ENCODE data around the gene PRKAR1B.

Gene PRKAR1B

DNA sequence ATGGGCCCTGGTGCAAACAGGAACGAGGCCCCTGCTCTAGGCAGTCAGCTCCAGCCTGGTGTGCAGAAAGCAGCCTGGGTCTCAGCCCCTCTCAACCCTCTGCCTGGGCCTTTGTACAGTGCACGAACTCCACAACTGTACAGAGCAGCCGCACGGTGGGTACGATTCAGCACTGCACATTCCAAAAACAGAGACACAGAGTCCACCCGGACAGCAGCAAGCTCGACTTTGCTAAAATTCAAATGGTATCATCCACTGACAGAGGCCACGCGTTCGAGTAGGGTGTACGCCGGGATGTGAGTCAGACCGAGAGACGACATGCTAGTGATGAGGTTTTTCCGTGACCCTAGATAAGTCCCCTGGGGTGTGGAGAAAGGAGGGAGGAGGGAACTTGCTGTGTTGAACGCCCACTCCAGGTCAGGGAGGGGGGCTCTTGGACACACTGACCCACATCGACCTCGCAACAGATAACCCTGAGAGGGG, 141.8 kb downstream of the PRKAR1B start:
- DNase-seq: no peak

DNA sequence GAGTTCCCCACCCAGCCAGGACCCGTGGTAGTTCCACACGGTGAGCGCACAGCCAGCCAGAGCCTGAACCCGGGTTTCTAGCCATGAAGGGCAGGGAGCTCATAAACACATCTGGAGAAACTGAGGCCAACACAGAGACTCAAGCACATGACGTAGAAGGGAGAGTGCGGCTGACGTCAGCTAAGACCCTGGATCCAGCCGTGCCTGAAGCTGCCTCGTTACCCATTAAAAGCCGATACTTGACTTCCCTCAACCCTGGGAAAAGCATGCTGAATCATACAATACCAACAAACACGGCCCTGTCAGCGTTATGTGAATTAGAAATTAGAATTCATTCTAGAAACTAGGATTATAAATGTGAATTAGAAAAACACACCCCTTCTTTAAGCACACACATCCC, 142.3 kb downstream of the PRKAR1B start:
- no peak for DNase-seq

DNA sequence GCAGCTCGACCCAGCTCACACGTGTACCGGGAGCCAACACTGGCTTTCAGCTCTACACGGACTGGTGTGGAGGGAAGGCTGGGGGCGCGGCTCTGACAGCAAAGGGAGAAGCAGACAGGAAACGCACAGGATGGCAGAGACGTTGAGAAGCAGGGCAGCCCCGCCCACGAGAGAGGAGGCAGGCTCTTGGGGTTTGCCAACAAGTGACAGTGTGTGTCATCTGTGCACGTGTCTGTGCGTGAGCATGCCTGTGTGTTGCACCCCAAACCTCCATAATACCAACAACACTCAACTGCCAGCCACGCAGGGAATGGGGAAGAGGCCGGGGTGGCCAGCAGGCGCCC, 143.0 kb downstream of the PRKAR1B start:
- DNase-seq: peak; percentile 53

DNA sequence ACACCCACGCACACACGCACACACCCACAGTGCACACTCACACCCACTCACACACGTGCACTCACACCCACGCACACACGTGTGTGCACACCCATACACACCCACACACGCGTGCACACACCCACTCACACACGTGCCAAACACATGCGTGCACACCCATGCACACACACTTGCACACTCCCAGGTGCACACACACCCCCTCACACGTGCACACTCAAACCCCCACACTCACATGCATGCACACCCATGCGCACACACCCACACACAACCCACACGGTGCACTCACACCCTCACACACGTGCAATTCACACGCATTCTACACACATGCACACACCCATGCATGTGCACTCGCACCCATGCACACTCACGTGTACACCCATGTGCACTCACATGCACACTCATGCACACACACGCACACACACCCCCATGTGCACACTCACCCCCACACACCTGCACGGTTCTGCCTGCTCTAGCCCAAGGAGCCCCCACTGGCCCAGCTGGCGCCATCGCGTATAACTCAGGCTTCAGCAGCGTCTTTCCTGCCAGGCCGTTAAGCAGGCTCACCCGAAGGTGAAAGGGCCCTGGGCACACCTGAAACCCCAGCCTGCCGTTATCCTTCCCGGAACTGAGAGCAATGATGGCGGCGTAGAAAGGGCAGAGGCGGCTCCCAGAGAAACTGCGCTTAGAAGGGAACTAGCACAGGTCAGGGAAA, 143.5 kb downstream of the PRKAR1B start:
- no peak for DNase-seq

DNA sequence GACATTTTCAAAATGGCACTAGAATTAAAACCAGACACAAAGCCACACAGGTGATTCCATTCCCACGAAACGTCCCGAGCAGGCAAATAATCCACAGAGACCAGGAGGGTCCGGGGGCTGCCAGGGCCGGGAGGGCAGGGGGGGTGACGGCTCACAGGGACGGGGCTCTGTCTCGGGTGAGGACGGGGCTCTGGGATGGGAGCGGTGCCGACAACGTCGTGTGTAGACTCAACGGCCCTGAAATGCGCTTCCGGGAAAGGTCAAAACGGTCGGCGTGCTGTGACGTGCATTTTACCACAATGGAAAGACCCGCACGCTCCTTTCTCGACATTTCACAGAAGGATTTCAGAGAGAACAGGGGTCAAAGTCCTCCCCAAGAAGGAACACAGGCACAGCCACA, 144.2 kb downstream of the PRKAR1B start:
- DNase-seq: no peak

DNA sequence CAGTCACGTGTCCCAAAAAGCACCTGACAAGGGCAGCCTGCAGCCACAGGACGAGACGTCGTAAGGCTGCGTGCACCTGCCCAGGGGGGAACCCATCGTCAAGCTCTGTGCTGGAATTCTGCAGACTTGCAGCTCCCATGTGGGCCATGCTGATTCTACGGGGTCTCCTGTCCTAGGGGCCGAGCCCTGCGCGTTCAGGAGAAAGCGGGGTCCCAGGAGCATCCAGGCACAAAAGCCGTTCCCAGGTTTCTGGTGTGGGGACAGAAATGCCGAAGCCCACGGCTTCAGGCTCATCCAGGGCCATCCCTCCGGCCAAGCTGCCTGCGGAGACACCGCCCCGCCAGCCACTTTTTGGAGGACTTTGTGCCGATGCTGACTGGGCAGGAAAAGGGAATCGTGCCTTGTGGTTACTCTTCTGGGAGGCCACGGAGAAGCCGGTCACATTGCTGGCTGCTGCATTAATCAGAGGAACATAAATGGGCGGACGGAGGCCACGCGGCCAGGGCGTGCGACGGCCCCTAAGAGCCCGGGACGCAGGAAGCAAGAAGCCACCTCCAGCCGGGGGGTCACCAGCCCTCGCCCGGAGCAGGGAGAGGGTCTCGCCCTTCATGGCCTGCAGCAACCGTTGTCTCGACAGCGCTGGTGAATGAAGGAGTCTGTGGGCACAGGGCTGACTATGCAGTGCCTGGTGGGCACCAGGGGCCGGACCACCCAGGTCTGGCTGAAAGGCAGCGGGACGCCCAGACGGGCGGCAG, 144.8 kb downstream of the PRKAR1B start:
- DNase-seq: no peak

DNA sequence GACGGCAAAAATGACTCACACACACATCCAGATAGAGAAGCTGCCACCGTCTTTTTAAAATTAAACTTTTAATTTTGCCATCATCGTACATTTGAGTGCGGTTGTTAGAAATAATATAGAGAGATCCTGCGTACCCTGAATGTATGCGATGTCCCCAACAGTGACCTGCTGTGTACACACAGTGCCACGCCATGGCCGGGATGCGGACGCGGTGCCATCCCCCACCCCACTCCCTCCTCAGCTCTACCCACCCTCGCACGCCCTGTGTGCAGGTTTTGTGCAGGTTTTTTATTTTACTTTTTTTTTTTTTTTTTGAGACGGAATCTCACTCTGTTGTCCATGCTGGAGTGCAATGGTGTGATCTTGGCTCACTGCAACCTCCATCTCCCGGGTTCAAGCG, 148.7 kb downstream of the PRKAR1B start:
- no peak for DNase-seq

DNA sequence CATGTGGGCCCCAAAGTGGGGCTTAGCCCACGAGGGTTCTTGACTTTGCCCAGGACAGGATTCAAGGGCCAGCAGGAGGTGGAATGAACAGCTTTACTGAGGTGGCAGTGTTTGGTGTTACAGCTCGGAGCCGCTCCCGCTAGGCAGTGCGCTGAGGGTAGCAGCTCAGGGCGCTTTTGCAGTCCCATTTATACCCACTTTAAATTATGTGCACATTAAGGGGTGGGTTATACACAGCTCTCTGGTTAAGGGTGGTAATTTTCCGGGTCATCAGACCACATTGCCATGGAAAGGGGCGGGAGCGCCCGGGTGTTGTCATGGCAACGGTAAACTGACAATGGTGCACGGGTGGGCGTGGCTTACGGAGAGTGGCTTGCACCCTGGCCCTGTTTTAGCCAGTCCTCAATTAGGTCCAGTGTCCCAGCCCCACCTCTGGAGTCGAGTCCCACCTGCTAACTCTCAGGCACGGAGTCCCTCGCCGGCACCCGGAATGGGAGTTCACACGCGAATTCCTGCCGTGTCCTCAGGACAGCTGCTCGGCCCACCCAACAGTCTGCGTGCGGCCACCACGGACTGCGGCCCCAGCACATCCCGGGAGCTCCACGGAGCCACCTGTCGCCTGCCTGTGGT, 149.2 kb downstream of the PRKAR1B start:
- DNase-seq: no peak

DNA sequence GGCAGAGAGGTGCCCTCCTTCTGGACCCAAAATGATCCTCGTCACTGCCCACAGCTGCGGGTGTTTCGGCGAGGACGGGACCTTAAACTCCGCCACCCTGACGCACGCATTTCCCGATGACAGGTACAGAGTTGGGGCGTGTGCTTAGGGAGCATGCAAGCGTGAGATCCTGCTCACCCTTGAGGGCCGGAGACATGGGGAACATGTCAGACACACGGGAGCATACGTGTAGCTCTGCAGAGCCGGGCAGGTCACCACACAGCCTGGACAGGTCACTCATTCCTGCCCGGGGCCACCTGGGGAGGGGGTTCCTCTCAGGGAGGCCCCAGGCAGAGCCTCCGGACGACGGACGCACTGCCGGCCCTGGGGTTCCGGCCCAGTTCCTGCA, 149.8 kb downstream of the PRKAR1B start:
- no peak for DNase-seq

DNA sequence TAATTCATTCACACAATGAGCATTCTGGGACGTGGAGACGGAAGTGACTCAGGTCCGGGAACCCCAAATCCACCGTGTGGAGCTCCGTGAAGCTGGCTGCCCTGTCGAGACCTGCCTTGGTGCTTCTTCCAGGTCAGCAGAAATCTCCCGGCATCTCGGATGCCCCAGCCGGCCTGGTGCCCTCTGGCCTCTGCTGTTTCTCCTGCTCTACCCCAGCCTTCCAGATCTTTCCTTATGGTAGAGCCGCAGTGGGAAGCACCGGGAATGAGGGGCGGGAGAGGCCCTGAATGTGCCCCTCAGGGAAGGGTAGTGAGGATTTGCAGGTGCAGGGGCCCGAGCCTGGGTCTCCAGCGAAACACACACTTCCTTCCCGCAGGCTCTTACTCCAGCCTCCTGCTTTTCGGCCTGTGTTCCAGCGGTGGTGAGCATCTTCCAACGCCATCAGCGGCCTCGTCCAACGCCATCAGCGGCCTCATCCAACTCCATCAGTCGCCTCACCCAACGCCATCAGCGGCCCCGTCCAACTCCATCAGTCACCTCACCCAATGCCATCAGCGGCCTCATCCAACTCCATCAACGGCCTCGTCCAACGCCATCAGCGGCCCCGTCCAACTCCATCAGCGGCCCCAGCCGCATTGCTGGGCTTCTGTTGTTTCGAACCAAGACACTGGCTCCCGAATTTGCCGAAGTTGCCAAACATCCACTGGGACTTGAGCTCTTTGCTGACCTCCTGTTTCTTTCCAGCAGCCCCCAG, 150.4 kb downstream of the PRKAR1B start:
- no peak for DNase-seq

DNA sequence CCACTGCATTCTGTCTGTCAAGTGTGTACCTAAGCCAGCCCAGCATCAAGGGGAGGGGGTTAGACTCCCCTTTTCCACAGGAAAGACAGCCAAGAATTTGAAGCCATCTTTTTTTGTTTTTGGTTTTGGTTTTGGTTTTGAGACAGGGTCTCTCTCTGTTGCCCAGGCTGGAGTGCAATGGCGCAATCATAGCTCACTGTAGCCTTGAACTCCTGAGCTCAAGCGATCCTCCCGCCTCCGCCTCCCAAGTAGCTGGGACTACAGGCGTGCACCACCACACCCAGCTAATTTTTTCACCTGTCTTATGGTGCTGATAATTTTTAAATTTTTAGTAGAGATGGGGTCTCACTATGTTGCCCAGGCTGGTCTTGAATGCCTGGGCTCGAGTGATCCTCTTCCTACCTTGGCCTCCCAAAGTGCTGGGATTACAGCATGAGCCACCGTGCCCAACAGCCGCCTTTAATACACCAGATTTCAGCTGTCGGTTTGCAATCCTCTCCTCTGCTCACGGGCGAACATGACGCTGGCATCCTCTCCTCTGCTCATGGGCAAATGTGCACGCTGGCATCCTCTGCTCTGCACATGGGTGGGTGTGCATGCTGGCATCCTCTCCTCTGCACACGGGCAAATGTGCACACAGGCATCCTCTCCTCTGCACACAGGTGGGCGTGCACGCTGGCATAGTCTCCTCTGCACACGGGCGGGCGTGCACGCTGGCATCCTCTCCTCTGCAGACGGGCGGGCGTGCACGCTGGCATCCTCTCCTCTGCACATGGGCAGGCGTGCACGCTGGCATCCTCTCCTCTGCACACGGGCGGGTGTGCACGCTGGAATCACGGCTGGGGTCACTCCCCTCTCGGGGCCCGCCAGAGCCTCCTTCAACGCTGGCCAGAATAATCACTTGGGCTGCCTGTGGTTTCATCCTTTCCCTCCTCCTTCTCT, 151.4 kb downstream of the PRKAR1B start:
- no peak for DNase-seq

DNA sequence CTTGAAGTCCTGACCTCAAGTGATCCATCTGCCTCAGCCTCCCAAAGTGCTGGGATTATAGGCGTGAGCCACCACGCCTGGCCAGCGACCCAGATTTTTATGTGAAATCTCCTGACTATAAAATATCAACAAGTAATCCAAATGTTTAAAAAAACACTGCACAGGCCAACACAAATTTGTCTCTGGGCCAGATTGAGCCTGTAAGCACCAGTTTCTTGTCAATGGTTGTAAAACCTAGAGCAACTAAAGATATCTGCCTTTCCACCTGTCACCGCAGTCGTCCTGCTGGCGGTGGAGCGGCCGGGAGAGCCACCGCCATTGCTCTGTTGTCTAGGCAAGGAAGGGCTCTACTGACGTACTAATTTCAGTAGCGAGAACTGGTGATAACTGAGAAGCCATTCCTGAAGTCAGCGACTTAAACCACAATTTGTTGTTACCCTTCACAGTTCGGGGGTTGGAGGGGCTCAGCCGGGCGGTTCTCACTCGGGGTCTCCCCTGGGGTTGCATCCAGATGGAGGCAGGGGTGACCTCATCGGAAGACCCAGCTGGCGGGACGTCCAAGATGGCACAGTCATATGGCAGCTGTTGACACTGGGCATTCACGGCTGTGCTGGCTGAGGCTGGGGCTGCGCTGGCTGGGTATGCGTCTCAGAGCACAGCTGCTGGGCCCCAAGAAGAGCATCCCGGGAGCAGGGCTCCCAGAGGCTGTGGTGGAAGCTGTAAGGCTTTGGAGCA, 152.3 kb downstream of the PRKAR1B start:
- no peak for DNase-seq

DNA sequence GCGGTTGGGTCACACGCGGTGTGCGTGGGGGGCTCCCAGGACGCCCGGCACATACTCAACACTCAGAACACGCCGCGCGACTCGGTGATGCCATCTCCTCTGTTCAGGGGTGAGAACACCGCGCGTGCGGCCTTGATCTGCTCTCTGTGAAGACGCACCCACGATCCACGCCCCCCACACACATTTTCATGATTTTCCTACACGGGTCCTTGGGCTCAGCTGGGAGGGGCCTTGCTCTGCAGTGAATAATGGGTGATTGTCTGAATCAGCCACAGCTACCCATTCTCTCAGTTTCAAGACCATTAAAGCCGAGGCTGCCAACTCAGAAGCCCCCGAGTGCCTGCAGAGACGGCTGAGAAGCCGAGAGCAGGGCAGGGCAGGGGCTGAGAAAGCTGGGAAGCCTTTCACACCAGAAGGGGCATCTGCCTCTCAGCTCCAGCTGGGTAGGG, 153.1 kb downstream of the PRKAR1B start:
- no peak for DNase-seq

DNA sequence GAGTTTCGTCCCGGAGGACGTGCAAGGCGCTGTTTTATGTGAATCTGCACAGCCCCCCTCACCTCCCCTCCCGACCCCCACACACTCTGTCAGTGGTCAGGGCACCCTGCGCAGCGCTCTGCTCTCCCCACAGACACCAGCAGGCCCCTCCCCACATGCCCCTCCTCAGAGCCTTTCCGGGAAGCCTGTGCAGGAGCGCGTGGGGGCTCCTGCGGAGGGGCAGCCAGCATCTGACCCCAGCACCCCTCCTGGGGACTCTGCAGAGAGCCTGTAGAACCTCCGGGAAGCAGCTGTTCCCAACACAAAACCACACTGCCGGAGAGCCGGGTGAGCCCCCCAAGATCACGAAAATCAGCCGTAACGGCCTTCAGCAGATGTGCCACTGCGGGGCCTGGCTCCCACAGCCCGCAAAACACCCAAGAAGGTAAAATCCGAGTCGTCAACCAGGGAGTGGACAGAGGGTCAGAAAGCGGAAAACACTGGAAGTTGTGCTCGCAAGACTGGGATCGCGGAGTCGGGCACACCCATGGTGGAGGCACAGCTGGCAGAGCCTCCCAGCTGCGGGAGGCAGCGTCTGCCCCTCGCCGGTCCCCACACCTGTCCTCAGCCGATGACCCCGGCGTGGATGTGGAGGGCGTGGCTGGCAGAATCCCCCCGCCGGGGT, 153.7 kb downstream of the PRKAR1B start:
- no peak for DNase-seq

DNA sequence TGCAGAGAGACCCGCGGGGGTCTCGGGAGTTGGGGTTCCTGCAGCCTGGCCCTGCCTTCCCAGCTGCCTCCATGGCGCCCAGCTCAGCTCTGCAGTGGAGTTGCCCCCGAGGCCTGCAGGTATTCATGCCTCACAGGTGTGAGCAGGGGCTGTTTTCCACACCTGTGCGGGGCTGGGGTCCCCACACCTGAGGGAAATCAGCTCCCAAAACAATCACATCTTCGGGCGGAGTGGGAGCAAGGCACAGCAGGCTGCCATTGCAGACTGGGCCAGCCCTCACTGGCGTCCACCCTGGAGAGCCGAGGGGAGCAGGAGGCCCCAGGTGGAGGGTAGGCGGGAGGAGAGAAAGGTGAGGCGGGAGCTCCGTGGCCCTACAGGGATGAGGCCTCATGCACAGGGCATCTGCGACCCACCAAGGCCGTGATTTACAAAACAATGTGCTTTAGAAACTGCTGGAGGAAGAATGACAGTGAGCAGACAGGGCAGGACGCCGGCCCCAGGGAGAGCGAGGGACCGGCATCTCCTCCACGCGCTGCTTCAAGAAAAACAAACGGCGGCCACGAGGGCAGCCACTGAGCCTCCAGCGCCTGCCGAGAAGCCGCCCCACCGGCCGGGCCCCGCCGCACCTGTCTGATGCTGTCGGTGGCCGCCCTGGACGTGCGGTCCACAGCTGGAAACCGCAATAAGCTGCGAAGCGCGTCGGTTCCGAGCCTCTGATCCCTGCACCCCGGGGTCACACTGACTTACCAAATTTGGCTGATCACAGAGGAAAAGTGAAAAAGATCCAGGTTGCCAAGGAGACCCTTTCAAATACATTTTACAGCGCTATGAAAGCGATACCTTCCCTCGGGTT, 154.4 kb downstream of the PRKAR1B start:
- no peak for DNase-seq

DNA sequence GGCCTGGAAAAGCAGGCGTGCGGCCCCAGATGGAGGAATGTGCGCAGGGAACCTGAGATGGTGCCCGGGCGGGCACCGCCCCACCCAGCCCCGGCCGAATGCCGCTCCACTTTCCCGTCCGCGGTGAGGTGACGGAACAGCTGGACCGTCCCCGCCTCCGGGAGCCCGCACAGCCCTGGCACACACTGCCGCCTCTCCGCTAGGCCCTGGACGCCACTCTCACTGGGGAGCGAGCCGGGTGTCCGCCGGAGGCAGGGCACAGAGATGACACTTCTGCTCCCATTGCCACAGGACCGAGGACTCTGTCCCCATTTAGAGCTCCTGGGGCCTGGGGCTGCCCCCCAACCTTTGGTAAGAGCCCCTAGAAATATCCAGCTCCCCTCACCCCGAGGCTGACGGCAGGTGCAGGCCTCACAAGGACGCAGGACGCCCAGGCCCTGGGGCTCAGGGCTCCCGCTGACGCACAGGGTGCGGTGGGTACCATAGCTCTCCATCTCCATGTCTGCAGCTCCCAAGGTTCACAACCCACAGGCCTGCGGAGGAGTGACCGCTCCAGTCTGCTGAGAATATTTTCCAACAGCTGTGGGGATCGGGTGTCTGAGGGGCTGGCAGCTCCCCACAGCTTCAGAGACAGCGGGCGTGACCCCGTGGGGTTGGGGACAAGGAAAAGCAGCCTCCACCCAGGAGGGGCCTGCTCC, 155.2 kb downstream of the PRKAR1B start:
- DNase-seq: no peak

DNA sequence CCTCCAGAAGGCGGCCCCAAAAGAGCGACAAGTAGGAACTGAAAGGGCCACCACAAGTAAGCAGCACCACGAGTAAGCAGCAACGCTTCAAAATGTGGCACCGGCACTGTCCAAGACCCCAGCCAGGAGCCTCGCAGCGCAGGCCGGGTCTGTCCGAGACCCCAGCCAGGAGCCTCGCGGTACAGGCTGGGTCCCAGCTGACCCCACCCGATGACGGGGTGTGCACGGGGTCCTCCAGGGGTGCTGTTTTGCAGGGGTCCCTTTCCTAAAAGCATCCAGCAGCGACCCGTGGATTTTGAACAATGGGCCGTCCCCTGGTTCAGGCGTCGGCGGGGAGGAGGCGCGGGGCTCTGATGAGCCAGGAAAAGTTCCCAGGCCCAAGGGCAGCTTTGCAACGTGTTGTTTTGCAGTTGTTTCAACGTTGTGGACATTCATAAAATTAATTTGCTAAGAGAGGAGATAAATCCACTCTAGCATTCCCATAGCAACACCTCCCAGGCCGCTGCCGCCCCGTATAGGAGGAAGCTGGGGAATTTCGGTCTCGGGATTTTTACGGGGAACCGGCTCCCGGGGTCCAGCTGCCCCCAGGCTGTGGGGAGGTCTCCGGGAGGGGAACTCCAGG, 155.9 kb downstream of the PRKAR1B start:
- DNase-seq: no peak

DNA sequence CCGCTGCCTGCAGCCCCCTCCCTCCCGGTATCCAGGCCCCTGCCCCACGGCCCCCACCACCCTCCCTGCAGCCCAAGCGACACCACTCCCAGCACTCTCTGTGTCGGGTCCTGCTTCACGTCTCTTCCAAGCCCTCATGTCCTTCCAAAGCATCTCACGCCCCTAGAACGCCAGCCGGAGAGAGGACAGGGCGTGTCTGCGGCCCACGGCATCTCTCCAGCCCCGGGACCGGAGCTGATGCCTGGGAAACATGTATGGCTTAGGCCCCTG, 156.3 kb downstream of the PRKAR1B start:
- no peak for DNase-seq
